ENCODE results near the gene SPIRE1. TPM values are rescaled to one million over a fixed set of nuclear protein-coding genes. Genes with fewer than 3 reads are reported as not detected.

The SPIRE1 gene
- total RNA-seq, 1 experiment from 2014 or later: 16.6 TPM

GRCh38 chr18:12420821-12421421, 237.0 kb downstream of the SPIRE1 start:
- Histone ChIP-seq H4K5ac (ENCODE audit: insufficient read length, low read depth, low read length) (no peak overlapping the region), H3K56ac (ENCODE audit: insufficient read length, low read depth, low read length) (no peak overlapping the region), H3K9ac (ENCODE audit: extremely low read depth, insufficient read length, low read length) (no peak overlapping the region), H2AFZ (ENCODE audit: low read length) (no peak overlapping the region), H3K14ac (ENCODE audit: insufficient read depth, low read length) (peak overlapping the region; percentile 32; the same call in 1 of the 2 replicates), H2BK15ac (ENCODE audit: low read depth, low read length) (no peak overlapping the region), H4K91ac (ENCODE audit: insufficient read length, low read depth, low read length) (no peak overlapping the region), H3K27me3 (ENCODE audit: insufficient read depth, low read length) (no peaks in the 10 kb centered on the region), H2AK5ac (ENCODE audit: insufficient read length, low read length) (no peak overlapping the region), H3K9me3 (ENCODE audit: control insufficient read depth, low read depth, low read length) (no peaks in the 10 kb centered on the region), H2BK12ac (ENCODE audit: insufficient read length, low read depth, low read length) (no peak overlapping the region), H4K8ac (replicated peaks; ENCODE audit: insufficient read length, low read depth, low read length) (no peak overlapping the region), H3K79me2 (ENCODE audit: insufficient read depth, low read length) (no peaks in the 10 kb centered on the region; the same call in 1 of the 2 replicates), H3K23me2 (ENCODE audit: insufficient read length, low read depth, low read length, poor library complexity, severe bottlenecking) (peaks cover 7% of the 10 kb centered on the region), H3K18ac (ENCODE audit: insufficient read length, low read depth, low read length) (no peak overlapping the region), H2BK120ac (ENCODE audit: low read depth, low read length, poor library complexity, severe bottlenecking) (no peak overlapping the region), H3K27ac (ENCODE audit: insufficient read length, low read depth, low read length) (no peak overlapping the region), H4K20me1 (ENCODE audit: control insufficient read depth, insufficient read depth, insufficient read length) (no peaks in the 10 kb centered on the region), H3K23ac (ENCODE audit: insufficient read length, low read depth, low read length) (no peak overlapping the region), H3K79me1 (ENCODE audit: insufficient read depth, low read depth, low read length, poor library complexity, severe bottlenecking) (no peaks in the 10 kb centered on the region), H3K4me2 (ENCODE audit: insufficient read depth, insufficient read length, low read length) (peak overlapping the region; percentile 27), H2BK5ac (ENCODE audit: insufficient read length, low read length) (no peak overlapping the region), H2BK20ac (ENCODE audit: low read depth, low read length, poor library complexity, severe bottlenecking) (no peak overlapping the region), H3K4ac (ENCODE audit: low read depth, low read length) (no peak overlapping the region), H3K4me1 (ENCODE audit: insufficient read depth, low read length) (no peaks in the 10 kb centered on the region), H3T11ph (ENCODE audit: low read length) (no peak overlapping the region)
- peak overlapping the region; percentile 22 to 75 (median 55); a peak in 2 of 7 replicates for H3K27ac Mint-ChIP-seq
- no peak for TF ChIP-seq CTCF (conservative IDR thresholded peaks at IDR 0.05)
- no peaks in the 10 kb centered on the region for H3K27me3 Mint-ChIP-seq (ENCODE audit: low read depth)
- H3K36me3 Mint-ChIP-seq (ENCODE audit: insufficient read depth in 1 of 3, low read depth in 3 of 3): peaks cover 0 to 17% (median 4%) of the 10 kb centered on the region in 3 experiments; a peak in 5 of 7 replicates
- peak; percentile 73 for DNase-seq
- H3K9me3 Mint-ChIP-seq: no peaks in the 10 kb centered on the region
- peaks cover 19 to 24% of the 10 kb centered on the region in 2 experiments for H3K4me1 Mint-ChIP-seq
- no CpG with 5 or more reads among the region's 27 CpGs for WGBS (ENCODE audit: extremely low coverage, insufficient read length, low lambda C conversion rate)
- peak overlapping the region; percentile 62 to 83 for H3K4me3 Mint-ChIP-seq

Data from H9 (cell line).